ENCODE results near the gene HEXB.
A peak's percentile ranks its signal among the peaks of the same experiment; 100 is the strongest.

HEXB gene

GRCh38 chr5:74679966-74680365 lies 5.1 kb upstream of the HEXB start:
- TF ChIP-seq CTCF (conservative IDR thresholded peaks at IDR 0.05; ENCODE audit: control insufficient read depth, insufficient read depth, low read depth, low read length): no peak
- no peak overlapping the region for H3K4me3 ChIP-seq (ENCODE audit: control insufficient read depth, low read depth, low read length)
- DNase-seq (ENCODE audit: low read depth): no peak

GRCh38 chr5:74685979-74686631 lies 1.1 kb downstream of the HEXB start:
- TF ChIP-seq CTCF (conservative IDR thresholded peaks at IDR 0.05; ENCODE audit: control insufficient read depth, insufficient read depth, low read depth, low read length): no peak
- peak overlapping the region; percentile 72 for H3K4me3 ChIP-seq (ENCODE audit: control insufficient read depth, low read depth, low read length)
- DNase-seq (ENCODE audit: low read depth): peak; percentile 72

- DNase-seq (ENCODE audit: low read depth): no peak
- peak overlapping the region; percentile 7 for H3K4me3 ChIP-seq (ENCODE audit: control insufficient read depth, low read depth, low read length)
These were observed 2.1 kb downstream of the HEXB start for GRCh38 chr5:74686962-74687751.

GRCh38 chr5:74693191-74693590 lies 8.2 kb downstream of the HEXB start:
- TF ChIP-seq CTCF (conservative IDR thresholded peaks at IDR 0.05; ENCODE audit: control insufficient read depth, insufficient read depth, low read depth, low read length): no peak
- H3K4me3 ChIP-seq (ENCODE audit: control insufficient read depth, low read depth, low read length): no peak overlapping the region
- DNase-seq (ENCODE audit: low read depth): peak; percentile 37

More at GRCh38 chr5:74686962-74687751, 2.1 kb downstream of the HEXB start:
- TF ChIP-seq CTCF (conservative IDR thresholded peaks at IDR 0.05; ENCODE audit: control insufficient read depth, insufficient read depth, low read depth, low read length): no peak

- no peak for TF ChIP-seq CTCF (conservative IDR thresholded peaks at IDR 0.05; ENCODE audit: control insufficient read depth, insufficient read depth, low read depth, low read length)
- no peak for DNase-seq (ENCODE audit: low read depth)
- no peak overlapping the region for H3K4me3 ChIP-seq (ENCODE audit: control insufficient read depth, low read depth, low read length)
These were observed 32.6 kb downstream of the HEXB start for GRCh38 chr5:74717596-74717995.

- no peak overlapping the region for H3K4me3 ChIP-seq (ENCODE audit: control insufficient read depth, low read depth, low read length)
- TF ChIP-seq CTCF (conservative IDR thresholded peaks at IDR 0.05; ENCODE audit: control insufficient read depth, insufficient read depth, low read depth, low read length): no peak
- no peak for DNase-seq (ENCODE audit: low read depth)
These were observed 37.2 kb downstream of the HEXB start for GRCh38 chr5:74722271-74722670.
